ENCODE measurements around the gene RNASE7.
A peak's percentile ranks its signal among the peaks of the same experiment; 100 is the strongest.
"Not testable (repeated sequence)": the region's sequence is repeated elsewhere in the genome, so short reads cannot be mapped to it uniquely, and the experiment has no call there.

RNASE7 gene
- long read RNA-seq, donor 1, result 0 reads
- long read RNA-seq, donor 2, result 0 reads
- long read RNA-seq, donor 3, result 0 reads
- long read RNA-seq, donor 4, result 0 reads
- long read RNA-seq, donor 5, result 0 reads
- long read RNA-seq, donor 6, result 0 reads
- long read RNA-seq, donor 7, result 0 reads
- long read RNA-seq, donor 8, result 0 reads

DNA sequence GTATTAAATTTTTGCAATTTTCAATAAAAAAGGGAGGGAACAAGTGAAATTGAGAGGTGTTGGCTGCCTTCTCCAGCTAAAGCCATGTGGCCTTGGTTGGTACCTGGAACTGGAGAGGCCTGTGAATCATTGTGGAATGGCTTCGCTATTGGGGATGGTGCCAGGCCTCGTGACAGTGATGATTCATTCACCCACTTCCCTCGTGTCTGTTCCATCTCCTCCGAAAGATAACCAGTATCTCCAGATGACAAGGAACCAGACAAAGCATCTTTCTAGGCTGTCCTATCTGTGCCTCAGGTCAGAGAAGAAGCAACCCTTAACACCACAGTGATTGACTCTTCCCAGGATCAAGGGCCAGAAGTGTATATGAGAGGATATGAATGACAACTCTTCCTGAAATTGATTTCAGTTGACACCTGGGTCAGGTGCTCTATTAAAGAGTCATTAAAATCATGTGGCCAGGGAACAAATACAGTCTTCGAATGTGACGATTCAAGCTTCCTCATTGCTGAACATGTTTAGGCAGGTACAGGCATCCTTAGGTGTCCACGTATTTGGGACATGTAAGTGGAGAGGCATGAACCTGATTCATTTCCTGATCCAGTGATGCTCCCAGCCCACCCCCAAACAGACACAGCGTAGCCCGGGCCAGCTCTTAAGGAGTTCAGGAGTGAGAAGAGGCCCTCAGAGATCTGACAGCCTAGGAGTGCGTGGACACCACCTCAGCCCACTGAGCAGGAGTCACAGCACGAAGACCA is at the start of gene RNASE7:
TSS of gene RNASE7 (plus strand) at position 687 of the 758 bp plus-strand sequence. CDS start 631 bp downstream, outside the sequence.
- DNase-seq, result no peak

GRCh38 chr14:20996521-20996920 is 45.6 kb upstream of the RNASE7 start:
- no peak for DNase-seq

DNA sequence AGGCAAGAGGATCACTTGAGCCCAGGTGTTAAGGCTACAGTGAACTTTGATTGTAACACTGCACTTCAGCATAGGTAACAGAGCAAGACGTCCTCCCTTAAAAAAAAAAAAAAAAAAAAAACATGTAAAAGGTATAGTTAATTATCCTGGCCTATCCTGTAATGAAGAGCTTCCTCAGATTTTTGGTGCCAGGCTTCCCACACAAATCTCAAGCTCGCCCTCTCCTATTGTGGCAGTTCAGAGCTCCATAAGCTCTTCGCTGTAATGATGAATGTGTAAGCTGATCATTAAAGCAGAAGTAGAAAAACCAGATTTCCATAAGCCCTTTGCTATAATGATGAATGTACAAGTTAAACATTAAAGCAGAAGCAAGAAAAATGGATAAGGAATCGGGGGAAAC is 45.0 kb upstream of the RNASE7 start:
- no peak for DNase-seq

- DNase-seq, result no peak
These were observed 44.6 kb upstream of the RNASE7 start for GRCh38 chr14:20997564-20997963.

GRCh38 chr14:20998139-20998538 is 44.0 kb upstream of the RNASE7 start:
- no peak for DNase-seq

DNA sequence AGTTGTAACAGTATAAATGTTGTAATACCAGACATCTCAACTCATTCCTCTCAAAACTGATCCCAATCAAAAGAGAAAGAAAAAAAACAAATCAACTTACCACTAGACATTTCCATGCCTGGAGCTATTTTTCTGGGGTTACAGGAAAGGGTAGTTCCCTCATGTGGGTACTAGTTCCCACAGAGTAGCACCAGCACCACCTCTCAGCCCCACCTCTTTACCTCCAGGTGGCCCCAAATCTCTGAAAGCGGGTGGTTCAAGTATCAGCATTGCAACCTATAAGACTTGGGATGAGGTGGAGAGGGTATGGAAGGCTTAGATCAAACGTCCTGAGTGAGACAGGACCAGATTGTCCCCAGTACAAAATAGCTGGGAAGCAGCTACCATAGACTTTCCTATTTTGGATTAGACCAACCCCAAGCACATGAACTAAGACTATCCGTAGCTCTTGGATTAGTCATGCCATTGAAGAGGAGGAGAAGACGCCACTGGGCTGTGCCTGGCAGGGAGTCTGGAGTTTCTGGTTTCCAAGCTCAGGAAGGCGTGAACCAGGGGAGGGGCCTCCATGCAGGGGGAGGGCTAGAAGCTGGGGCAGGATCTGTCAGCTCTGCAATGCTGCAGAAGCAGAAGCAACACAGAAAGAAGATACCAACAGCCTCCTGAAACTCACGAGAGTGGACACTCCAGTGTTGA is 43.3 kb upstream of the RNASE7 start, which contains the start of gene SLC39A2:
TSS of gene SLC39A2 (plus strand) at position 620 of the 693 bp plus-strand sequence. CDS start 154 bp downstream, outside the sequence.
- no peak for DNase-seq

DNA sequence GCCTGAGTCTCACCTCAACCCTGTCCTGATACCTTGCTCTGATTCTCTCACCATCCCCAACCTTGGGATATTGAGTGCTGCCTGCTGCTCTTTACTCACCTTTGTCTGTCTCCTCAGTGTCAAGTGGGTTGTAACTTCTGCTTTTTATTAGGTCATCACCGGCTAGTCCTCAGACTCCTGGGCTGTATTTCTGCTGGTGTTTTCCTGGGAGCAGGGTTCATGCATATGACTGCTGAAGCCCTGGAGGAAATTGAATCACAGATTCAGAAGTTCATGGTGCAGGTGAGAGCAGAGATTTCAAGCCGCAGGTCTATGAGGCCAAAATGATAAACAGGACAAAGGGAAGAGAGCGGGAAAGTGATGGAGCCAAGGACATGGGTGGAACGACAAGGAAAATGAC is 42.6 kb upstream of the RNASE7 start:
- no peak for DNase-seq

DNA sequence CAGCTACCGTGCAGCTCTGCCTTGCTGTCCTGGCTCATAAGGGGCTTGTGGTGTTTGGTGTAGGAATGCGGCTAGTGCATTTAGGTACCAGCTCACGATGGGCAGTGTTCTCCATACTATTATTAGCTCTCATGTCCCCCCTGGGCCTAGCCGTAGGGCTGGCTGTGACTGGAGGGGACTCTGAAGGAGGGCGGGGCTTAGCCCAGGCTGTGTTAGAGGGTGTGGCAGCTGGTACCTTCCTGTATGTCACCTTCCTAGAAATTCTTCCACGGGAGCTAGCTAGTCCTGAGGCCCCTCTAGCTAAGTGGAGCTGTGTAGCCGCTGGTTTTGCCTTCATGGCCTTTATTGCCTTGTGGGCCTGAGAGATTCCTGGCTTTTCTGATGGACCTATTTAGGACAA is 40.9 kb upstream of the RNASE7 start:
- DNase-seq, result no peak

GRCh38 chr14:21003788-21004346 is 38.3 kb upstream of the RNASE7 start:
- no peak for DNase-seq

- not testable (repeated sequence) for DNase-seq
These were observed 32.4 kb upstream of the RNASE7 start for GRCh38 chr14:21009721-21010120.

DNA sequence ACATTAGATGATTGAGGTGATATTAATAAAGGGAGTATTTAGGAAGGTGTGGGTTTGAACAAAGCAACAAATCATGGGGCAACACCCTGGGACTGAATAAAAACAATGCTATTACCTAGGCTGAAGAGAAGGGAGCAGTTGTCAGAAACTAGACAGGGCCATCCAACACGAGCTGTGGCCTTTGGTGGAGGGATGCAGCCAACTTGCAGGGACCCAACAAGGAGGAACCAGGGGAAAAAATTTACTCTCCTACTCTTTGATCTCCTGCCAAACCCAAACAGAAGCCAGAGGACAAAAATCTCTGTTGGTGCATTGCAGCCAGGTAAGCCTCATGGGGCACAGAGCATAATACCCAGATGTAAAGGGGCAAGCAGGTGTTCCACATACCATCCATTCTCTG is 31.0 kb upstream of the RNASE7 start:
- DNase-seq, result no peak

GRCh38 chr14:21014761-21015190 is 27.4 kb upstream of the RNASE7 start:
- peak; percentile 60 for DNase-seq

DNA sequence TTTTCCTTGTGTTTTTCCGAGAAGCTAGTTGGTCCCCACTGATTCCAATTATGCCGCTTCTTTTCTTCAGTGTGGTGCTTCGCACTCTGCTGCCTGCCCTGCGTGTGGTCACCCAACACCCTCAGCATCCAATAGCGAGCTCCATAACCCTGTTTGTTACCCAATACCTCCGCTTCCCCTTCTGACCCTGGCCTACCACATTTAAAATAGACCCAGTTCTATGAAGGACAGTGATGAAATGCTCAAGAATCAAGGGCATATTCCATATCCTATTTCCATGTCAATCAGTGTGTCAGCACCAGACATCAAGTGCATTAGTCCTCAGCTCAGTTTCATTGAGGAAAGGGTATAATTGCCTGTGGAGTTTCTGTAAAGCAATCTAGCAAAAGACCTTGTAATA is 26.9 kb upstream of the RNASE7 start:
- DNase-seq, result no peak

DNA sequence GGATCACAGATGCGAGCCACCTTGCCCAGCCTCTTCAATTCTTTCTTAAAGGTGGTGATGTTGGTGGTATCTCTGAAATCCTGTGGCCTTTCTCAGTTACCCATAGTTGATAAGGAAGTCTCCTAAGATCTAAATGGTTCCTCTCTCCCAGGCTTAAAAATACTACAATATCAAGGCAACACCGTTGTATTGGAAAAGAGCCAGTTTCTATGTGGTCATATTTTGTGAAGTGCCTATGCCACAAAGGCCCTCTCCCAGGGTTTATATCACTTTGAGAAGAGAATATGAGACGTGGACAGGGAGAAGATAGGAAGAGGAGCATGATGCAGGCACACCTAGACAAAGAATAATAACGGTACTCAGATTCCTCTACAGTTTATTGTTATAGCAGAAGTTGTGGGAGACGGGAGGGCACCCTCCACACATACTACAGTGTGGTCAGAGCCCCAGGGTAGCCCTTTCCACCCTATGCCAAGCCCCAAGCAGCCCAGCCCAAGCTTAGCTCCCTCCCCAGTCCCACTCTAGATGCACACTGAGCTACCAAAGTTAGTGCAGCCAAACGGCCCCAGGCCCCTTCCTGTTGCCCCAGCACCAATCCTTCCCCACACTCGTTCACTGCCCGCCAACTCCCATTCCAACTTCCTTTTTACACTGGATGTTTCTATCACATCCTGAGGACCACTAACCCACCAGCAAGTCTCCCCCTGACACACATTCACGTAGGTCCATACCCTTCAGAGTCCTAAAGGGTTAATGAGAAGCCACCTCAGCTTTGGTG is 25.6 kb upstream of the RNASE7 start:
- DNase-seq, result no peak

GRCh38 chr14:21017528-21018245 is 24.5 kb upstream of the RNASE7 start:
- DNase-seq, result no peak

DNA sequence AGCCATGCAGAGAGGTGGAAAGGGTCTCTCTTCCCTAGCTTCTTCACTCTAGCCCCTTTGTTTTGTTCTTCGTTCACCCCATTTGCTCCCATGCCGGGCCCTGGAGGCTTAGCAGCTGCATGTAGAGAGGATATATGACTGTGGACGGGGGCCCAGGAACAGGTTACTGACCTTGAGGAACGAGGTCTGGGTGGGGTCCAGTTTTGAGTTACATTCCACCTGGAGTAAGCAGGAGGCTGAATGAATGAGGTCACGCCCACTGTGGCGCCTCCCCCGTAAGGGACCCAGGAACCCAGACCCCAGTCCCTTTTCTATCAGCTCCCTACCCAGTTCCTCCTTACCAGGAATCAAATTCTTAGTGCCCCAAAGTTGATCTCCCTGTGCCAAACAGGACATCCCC is 23.9 kb upstream of the RNASE7 start:
- no peak for DNase-seq

GRCh38 chr14:21018781-21019180 is 23.4 kb upstream of the RNASE7 start:
- DNase-seq, result no peak

- DNase-seq, result no peak
These were observed 22.8 kb upstream of the RNASE7 start for GRCh38 chr14:21019366-21019765.

DNA sequence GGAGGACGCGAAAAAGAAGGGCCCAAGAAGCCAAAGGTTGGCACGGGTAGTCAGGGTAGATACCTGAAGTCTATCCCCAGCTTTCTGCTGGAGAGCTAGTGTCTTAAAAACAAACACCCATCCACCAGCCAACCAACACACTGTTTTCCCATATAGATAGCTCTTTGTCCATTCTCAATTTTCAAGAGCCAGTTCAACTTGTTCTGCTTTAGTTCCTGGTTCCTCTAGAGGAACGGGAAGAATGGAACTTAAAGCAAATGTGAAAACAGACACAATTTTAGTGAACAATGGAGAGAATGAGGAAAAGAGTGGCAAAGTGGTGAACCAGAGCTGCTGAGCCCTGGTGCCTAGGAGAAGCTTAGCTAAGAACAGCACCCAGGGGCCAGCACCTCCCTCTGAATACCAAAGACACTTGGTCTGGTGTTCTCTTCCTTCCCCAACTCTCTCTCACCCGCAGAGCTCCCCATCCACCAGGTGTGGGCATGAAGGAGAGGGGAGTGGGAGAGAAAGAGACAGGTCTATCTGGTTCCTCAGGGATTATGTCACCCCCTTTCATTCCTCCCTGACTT is 21.1 kb upstream of the RNASE7 start:
- DNase-seq, result no peak

DNA sequence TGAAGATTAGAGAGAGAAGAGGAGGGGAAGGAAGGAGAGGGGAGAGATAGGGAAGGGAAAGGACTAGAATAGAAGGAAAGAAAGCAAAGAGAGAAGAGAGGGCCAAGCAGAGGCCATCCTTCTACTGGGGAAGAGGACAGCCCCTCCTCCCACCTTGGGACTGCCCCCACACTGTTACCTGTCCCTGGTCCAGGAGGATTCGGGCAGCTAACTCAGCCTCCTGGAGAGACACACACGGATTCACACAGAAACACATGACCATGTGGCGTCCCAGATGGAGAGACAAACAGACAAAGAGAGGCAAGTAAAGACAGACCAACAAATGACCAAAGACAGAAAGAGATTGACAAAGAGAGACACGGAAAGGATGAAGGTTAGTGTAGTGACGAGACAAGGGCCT is 19.5 kb upstream of the RNASE7 start:
- DNase-seq, result no peak

DNA sequence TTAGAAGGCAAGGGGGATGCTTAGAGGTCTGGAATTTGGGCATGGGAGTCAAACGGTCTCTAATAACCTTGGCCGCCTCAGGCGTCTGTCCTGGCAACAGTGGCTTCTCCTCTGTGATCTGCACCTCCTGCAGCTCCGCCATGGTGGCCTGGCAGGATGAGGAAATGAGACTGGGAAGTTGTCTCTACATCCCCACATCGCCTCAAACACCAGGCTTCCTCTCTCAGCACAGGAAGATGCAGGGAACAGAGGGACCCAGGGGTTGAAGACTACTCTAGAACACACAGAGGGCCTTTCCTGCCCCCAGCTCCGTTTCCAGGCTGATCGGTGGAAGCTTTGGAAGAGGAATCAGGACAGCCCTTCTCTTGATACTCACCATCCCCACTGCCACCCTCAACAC is 19.0 kb upstream of the RNASE7 start:
- DNase-seq, result no peak

Measured in right kidney (tissue), 9 donors.